ENCODE results near the gene ARHGAP18.

The ARHGAP18 gene

DNA sequence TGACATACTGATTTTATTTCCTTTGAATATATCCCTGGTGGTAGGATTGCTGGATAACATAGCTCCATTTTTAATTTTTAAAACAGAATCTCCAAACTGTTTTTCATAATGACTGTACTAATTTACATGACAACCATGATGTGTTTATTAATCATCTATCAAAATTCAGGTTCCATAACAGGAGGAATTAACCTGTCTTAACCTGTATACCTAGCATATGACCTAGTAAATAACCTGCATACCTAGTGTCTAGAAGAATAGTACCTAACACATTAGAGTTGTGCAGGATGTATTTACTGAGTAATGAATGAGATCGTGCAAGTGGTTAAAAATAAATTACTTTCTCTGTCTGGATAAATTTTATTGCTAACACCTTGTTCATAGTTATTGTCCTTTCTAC is 45.8 kb upstream of the ARHGAP18 start:
- H3K36me3 ChIP-seq (ENCODE audit: control insufficient read depth in 2 of 2, insufficient read depth in 1 of 2, low read length in 2 of 2): no peaks in the 10 kb centered on the region
- H3K27ac ChIP-seq (ENCODE audit: extremely low read depth, low read depth, low read length): no peak overlapping the region
- ChIA-PET POLR2A (no interaction called here), CTCF (interaction anchor here (1.1 to 1.8 kb wide), 2 partner anchors 20 to 158 kb away, joined by 3 to 5 read pairs; no protein-coding TSS in a partner anchor)
- no peaks in the 10 kb centered on the region for H3K9me3 ChIP-seq (ENCODE audit: control insufficient read depth, insufficient read depth, low read depth, low read length)
- H3K4me1 ChIP-seq (ENCODE audit: control insufficient read depth, insufficient read depth, low read length): no peaks in the 10 kb centered on the region
- no peak for TF ChIP-seq ZNF558 (tag by site-specific recombination; IDR thresholded peaks at IDR 0.05)
- TF ChIP-seq, protein P1, sequence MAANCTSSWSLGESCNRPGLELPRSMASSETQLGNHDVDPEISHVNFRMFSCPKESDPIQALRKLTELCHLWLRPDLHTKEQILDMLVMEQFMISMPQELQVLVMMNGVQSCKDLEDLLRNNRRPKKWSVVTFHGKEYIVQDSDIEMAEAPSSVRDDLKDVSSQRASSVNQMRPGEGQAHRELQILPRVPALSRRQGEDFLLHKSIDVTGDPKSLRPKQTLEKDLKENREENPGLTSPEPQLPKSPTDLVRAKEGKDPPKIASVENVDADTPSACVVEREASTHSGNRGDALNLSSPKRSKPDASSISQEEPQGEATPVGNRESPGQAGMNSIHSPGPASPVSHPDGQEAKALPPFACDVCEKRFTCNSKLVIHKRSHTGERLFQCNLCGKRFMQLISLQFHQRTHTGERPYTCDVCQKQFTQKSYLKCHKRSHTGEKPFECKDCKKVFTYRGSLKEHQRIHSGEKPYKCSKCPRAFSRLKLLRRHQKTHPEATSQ (tag by site-specific recombination; IDR thresholded peaks at IDR 0.05): no peak
- no peak for TF ChIP-seq YY2 (tag by site-specific recombination; IDR thresholded peaks at IDR 0.05)
- TF ChIP-seq, protein P2, sequence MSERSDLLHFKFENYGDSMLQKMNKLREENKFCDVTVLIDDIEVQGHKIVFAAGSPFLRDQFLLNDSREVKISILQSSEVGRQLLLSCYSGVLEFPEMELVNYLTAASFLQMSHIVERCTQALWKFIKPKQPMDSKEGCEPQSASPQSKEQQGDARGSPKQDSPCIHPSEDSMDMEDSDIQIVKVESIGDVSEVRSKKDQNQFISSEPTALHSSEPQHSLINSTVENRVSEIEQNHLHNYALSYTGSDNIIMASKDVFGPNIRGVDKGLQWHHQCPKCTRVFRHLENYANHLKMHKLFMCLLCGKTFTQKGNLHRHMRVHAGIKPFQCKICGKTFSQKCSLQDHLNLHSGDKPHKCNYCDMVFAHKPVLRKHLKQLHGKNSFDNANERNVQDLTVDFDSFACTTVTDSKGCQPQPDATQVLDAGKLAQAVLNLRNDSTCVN (tag by site-specific recombination; optimal IDR thresholded peaks at IDR 0.05): no peak
- TF ChIP-seq ZNF248 (tag by site-specific recombination; IDR thresholded peaks at IDR 0.05): no peak
- no peak for TF ChIP-seq HOXD13 (CRISPR knock-in tag; IDR thresholded peaks at IDR 0.05; ENCODE audit: borderline replicate concordance)
- TF ChIP-seq ZNF24 (tag by site-specific recombination; IDR thresholded peaks at IDR 0.05): no peak
- no peak for TF ChIP-seq ZNF350 (tag by site-specific recombination; IDR thresholded peaks at IDR 0.05)
- TF ChIP-seq ZNF10 (tag by site-specific recombination; IDR thresholded peaks at IDR 0.05): no peak
- TF ChIP-seq ZXDB (tag by site-specific recombination; IDR thresholded peaks at IDR 0.05): no peak
- TF ChIP-seq ZNF664 (tag by site-specific recombination; IDR thresholded peaks at IDR 0.05): no peak
- TF ChIP-seq, protein P3, sequence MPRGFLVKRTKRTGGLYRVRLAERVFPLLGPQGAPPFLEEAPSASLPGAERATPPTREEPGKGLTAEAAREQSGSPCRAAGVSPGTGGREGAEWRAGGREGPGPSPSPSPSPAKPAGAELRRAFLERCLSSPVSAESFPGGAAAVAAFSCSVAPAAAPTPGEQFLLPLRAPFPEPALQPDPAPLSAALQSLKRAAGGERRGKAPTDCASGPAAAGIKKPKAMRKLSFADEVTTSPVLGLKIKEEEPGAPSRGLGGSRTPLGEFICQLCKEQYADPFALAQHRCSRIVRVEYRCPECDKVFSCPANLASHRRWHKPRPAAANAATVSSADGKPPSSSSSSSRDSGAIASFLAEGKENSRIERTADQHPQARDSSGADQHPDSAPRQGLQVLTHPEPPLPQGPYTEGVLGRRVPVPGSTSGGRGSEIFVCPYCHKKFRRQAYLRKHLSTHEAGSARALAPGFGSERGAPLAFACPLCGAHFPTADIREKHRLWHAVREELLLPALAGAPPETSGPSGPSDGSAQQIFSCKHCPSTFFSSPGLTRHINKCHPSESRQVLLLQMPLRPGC (tag by site-specific recombination; IDR thresholded peaks at IDR 0.05): no peak
- no peak for TF ChIP-seq ZNF19 (tag by site-specific recombination; IDR thresholded peaks at IDR 0.05; ENCODE audit: low read depth)
- TF ChIP-seq ZNF776 (tag by site-specific recombination; IDR thresholded peaks at IDR 0.05; ENCODE audit: borderline replicate concordance): no peak
- no peak overlapping the region for H3K4me3 ChIP-seq (ENCODE audit: low read depth, low read length)

DNA sequence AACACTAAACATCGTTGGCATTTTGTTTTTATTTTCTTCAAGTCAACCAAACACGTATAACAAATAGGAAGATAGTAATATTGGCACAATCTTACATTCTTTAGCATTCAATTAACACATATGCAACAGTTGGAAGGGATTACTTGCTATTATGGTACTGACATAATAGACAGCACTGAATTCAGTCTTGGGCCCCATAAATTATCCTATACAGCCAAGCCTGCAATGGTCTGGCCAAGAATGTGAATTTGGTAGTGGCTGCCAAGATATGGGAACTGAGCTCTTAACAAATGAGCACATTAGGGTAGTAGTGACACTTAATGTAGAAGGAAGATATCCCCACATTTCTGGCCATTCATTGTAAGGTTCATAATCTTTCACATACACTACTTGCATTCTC is 44.8 kb upstream of the ARHGAP18 start:
- H3K4me3 ChIP-seq (ENCODE audit: low read depth, low read length): no peak overlapping the region
- H3K36me3 ChIP-seq (ENCODE audit: control insufficient read depth in 2 of 2, insufficient read depth in 1 of 2, low read length in 2 of 2): no peaks in the 10 kb centered on the region
- no peaks in the 10 kb centered on the region for H3K9me3 ChIP-seq (ENCODE audit: control insufficient read depth, insufficient read depth, low read depth, low read length)
- TF ChIP-seq ZNF521 (tag by site-specific recombination; IDR thresholded peaks at IDR 0.05): no peak
- peak; percentile 54 for TF ChIP-seq SCRT2 (tag by site-specific recombination; IDR thresholded peaks at IDR 0.05)
- TF ChIP-seq, protein P4, sequence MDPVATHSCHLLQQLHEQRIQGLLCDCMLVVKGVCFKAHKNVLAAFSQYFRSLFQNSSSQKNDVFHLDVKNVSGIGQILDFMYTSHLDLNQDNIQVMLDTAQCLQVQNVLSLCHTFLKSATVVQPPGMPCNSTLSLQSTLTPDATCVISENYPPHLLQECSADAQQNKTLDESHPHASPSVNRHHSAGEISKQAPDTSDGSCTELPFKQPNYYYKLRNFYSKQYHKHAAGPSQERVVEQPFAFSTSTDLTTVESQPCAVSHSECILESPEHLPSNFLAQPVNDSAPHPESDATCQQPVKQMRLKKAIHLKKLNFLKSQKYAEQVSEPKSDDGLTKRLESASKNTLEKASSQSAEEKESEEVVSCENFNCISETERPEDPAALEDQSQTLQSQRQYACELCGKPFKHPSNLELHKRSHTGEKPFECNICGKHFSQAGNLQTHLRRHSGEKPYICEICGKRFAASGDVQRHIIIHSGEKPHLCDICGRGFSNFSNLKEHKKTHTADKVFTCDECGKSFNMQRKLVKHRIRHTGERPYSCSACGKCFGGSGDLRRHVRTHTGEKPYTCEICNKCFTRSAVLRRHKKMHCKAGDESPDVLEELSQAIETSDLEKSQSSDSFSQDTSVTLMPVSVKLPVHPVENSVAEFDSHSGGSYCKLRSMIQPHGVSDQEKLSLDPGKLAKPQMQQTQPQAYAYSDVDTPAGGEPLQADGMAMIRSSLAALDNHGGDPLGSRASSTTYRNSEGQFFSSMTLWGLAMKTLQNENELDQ (tag by site-specific recombination; IDR thresholded peaks at IDR 0.05; ENCODE audit: low read depth): no peak
- TF ChIP-seq ZNF140 (tag by site-specific recombination; IDR thresholded peaks at IDR 0.05): no peak
- H3K27ac ChIP-seq (ENCODE audit: extremely low read depth, low read depth, low read length): no peak overlapping the region
- ChIA-PET POLR2A (no interaction called here), CTCF (interaction anchor here (1.8 kb wide), 1 partner anchor 21 kb away, joined by 5 read pairs; no protein-coding TSS in a partner anchor)
- no peaks in the 10 kb centered on the region for H3K4me1 ChIP-seq (ENCODE audit: control insufficient read depth, insufficient read depth, low read length)
